Endothelial cell (in vitro differentiated cells): ENCODE data around the gene CFP. TPM values are rescaled to one million over a fixed set of nuclear protein-coding genes. Genes with fewer than 3 reads are reported as not detected.

Experiments used
- DNase-seq: peaks from one replicate; pipeline ENCODE4 v3.0.0; 2021; ENCODE audit warnings: low spot score
- H3K27ac Mint-ChIP-seq: one replicate; pipeline ENCODE4 v1.8.0; 2021; ENCODE audit warnings: mixed read lengths, inconsistent platforms; ENCODE audit not compliant: unreplicated experiment
- H3K27me3 Mint-ChIP-seq: one replicate; pipeline ENCODE4 v1.8.0; 2021; ENCODE audit warnings: mild to moderate bottlenecking, moderate library complexity, mixed read lengths, inconsistent platforms; ENCODE audit not compliant: unreplicated experiment
- H3K36me3 Mint-ChIP-seq: one replicate; pipeline ENCODE4 v1.8.0; 2021; ENCODE audit warnings: mild to moderate bottlenecking, low read depth, mixed read lengths, inconsistent platforms; ENCODE audit not compliant: unreplicated experiment
- H3K4me1 Mint-ChIP-seq: one replicate; pipeline ENCODE4 v1.8.0; 2021; ENCODE audit warnings: mild to moderate bottlenecking, mixed read lengths, inconsistent platforms; ENCODE audit not compliant: unreplicated experiment
- H3K4me3 Mint-ChIP-seq: one replicate; pipeline ENCODE4 v1.8.0; 2021; ENCODE audit warnings: mild to moderate bottlenecking, mixed read lengths, inconsistent platforms; ENCODE audit not compliant: unreplicated experiment
- H3K9me3 Mint-ChIP-seq: one replicate; pipeline ENCODE4 v1.8.0; 2021; ENCODE audit warnings: mixed read lengths, inconsistent platforms; ENCODE audit not compliant: unreplicated experiment
- CTCF ChIP-seq: fragments of 200-600 bp; sonication (generic); IDR thresholded peaks from one replicate; pipeline ENCODE4 v1.5.0; 2021; ENCODE audit warnings: antibody characterized with exemption; ENCODE audit not compliant: unreplicated experiment
- total RNA-seq: library from RNA; stranded (reverse); fragmentation: NEBNext Ultra II Directional; extraction: Animal tissue kit (Norgen Biotek cat#: 25700); gene quantifications from one replicate; pipeline ENCODE4 v1.2.1, GENCODE V29; 2021; ENCODE audit not compliant: unreplicated experiment

The CFP gene
- total RNA-seq, 1 donor from 2014 or later = 27.5 TPM

- TF ChIP-seq CTCF = no peak
- H3K4me3 Mint-ChIP-seq = no peak overlapping the region
- H3K4me1 Mint-ChIP-seq = peaks cover 6% of the 10 kb centered on the region
- no peak overlapping the region for H3K27ac Mint-ChIP-seq
- H3K36me3 Mint-ChIP-seq = no peaks in the 10 kb centered on the region
- DNase-seq = no peak
- H3K27me3 Mint-ChIP-seq = no peaks in the 10 kb centered on the region
- H3K9me3 Mint-ChIP-seq = no peaks in the 10 kb centered on the region
Observed at GRCh38 chrX:47597222-47597621, 32.5 kb downstream of the CFP start.

GRCh38 chrX:47596256-47596655 lies 33.5 kb downstream of the CFP start:
- no peaks in the 10 kb centered on the region for H3K27me3 Mint-ChIP-seq
- TF ChIP-seq CTCF = no peak
- no peak overlapping the region for H3K4me3 Mint-ChIP-seq
- no peaks in the 10 kb centered on the region for H3K9me3 Mint-ChIP-seq
- DNase-seq = no peak
- H3K36me3 Mint-ChIP-seq = no peaks in the 10 kb centered on the region
- H3K27ac Mint-ChIP-seq = no peak overlapping the region
- peaks cover 6% of the 10 kb centered on the region for H3K4me1 Mint-ChIP-seq

GRCh38 chrX:47595716-47596251 lies 33.9 kb downstream of the CFP start:
- no peak overlapping the region for H3K27ac Mint-ChIP-seq
- H3K4me1 Mint-ChIP-seq = peaks cover 6% of the 10 kb centered on the region
- no peaks in the 10 kb centered on the region for H3K36me3 Mint-ChIP-seq
- TF ChIP-seq CTCF = no peak
- H3K9me3 Mint-ChIP-seq = no peaks in the 10 kb centered on the region
- H3K27me3 Mint-ChIP-seq = no peaks in the 10 kb centered on the region
- no peak overlapping the region for H3K4me3 Mint-ChIP-seq
- DNase-seq = no peak

GRCh38 chrX:47593522-47593921 lies 36.2 kb downstream of the CFP start:
- H3K4me3 Mint-ChIP-seq = no peak overlapping the region
- peaks cover 6% of the 10 kb centered on the region for H3K4me1 Mint-ChIP-seq
- H3K27me3 Mint-ChIP-seq = no peaks in the 10 kb centered on the region
- no peak for TF ChIP-seq CTCF
- no peaks in the 10 kb centered on the region for H3K9me3 Mint-ChIP-seq
- no peaks in the 10 kb centered on the region for H3K36me3 Mint-ChIP-seq
- DNase-seq = no peak
- no peak overlapping the region for H3K27ac Mint-ChIP-seq

- H3K9me3 Mint-ChIP-seq = no peaks in the 10 kb centered on the region
- peaks cover under 1% of the 10 kb centered on the region for H3K4me1 Mint-ChIP-seq
- no peak for DNase-seq
- no peak overlapping the region for H3K4me3 Mint-ChIP-seq
- peaks cover 3% of the 10 kb centered on the region for H3K36me3 Mint-ChIP-seq
- no peak for TF ChIP-seq CTCF
- H3K27ac Mint-ChIP-seq = no peak overlapping the region
- H3K27me3 Mint-ChIP-seq = no peaks in the 10 kb centered on the region
Observed at GRCh38 chrX:47590984-47591383, 38.7 kb downstream of the CFP start.
